Fibroblast of the conjunctiva (primary cell): ENCODE results near the gene SLC48A1.

ENCODE experiments used
- DNase-seq: peaks from one replicate; pipeline ENCODE4 v3.0.0-alpha.2; 2010; ENCODE audit warnings: low read depth

Gene SLC48A1

DNA sequence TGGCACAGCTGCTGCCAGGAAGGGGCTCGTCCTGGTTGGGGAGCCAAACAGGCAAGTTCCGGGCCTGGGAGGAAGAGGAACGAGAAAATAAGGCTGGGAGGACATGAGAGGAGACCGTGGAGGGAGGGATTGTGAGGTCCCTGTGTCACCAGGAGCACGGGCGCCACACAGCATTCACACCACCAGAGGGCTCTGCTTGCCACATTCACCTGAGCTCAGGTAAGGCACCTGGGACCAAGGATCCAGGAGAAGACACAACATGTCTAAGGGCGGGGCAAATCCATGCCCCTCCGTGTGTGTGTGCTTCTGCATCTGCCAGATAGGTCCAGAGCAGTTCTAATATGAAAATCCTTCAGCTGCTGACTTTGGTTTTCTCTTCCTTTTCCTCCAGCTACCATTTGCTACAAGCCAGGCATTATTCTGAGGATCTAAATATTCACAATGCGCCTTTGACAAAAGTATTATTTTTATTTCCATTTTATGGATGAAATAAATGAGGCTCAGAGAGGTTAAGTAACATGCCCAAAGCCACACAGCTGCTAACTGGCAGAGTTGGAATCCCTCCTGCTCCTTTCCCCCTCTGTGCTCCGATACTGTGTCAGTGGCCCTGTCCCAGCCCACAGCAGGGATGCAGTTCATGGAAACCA is 28.9 kb upstream of the SLC48A1 start:
- no peak for DNase-seq

GRCh38 chr12:47744778-47745436 is 28.1 kb upstream of the SLC48A1 start:
- no peak for DNase-seq

DNA sequence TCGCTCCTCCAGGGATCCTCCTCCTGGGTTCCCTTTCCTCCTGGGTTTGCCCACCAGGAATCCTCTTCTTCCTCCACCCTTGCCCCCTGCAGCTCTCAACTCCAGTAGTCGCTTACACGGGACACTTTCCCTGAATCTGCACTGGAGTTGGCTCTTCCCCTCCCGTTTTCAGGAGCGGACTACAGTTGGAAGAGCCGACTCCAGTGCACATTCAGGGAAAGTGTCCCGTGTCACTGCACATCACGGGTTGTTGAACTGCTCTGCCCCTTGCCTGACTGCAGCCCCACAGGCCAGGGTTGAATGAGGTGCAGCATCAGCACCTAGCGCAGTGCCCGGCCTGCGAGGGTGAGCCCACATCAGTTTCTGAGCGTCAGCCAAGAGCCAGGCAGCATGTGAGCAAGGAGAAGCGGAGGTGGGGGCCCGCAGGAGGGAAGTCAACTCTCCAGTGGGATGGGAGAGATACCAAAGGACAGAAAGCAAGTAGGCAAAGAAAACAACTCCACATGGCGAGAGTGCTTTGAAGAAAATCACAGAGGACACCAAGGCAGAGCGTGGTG is 27.5 kb upstream of the SLC48A1 start:
- no peak for DNase-seq

GRCh38 chr12:47746073-47746472 is 27.0 kb upstream of the SLC48A1 start:
- DNase-seq: no peak

DNA sequence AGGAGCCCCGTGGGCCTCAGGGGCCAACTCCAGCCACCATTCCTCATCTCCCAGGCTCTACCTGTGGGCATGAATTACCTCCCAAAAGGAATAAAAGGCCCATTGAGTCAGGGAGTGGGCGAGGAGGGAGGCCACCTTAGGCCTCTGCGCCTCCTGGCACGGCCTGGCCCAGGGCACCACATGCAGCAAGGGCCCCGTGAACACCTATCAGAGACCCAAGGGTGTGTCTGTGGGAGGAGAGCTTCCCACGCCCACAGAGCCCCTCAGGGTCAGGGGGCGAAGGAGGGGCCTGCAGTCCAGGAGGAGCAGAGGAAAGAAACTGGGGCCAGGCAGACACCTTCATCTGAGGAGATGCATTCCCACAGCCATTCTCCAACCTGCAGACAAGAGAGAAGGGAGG is 26.5 kb upstream of the SLC48A1 start:
- DNase-seq: no peak

DNA sequence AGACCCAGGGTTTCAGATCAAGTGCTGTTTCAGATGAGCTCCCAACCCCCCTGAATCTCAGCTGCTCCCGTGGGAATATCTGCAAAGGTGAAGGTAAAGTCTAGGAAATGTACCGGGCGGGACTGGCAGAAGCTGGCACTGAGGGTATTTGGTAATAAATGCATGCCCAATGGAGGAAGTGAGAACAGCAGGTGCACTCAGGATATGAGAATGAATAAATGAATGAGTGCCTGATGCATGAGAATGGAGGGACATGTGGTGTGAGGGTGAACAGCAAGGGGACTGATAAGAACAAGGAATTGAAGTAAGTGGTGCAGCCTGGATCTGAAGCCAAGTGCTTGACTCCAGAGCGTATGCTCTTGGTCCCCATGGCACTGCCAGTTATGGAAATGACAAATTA is 25.9 kb upstream of the SLC48A1 start:
- DNase-seq: no peak

DNA sequence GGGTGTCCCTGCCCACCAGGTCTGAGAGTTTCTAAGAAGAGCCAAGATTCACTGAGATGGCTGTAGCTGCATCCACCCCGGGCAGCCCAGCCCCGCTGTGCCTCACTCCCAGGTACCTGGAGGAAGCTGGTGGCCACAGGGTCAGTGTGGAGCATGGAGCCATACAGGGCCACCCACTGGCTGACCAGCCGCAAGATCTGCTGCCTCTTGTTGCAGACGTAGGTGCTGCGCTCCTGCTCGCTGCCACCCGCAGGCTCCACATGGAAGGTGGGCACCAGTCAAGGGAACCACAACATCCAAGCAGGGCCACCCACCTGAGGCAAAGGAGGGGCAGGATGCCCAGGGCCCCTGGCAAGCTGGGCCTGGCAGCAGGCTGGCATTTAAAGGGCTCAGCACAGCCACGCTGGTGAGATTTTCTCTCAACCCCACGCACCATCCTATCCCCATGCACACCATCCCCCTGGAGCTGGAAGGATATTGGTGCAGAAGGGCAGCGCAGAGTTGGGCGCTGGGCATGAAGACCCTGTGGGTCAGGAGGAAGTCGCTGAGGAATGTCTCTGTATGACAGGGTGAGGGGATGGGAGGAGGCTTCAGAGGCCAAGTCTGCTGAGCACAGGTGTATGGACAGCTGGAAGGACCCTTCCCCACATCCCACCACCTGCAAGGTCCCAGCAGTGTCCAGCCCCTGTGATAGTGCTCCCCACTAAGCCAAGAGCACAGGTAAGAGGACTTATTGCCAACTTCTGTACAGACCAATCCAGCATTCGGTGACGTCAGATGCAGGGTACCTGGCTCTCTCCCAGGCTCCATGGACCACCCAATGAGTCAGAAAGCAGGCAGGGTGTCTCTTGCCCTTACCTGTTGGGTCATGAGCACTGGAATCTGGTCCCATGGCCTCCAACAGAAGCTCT is 25.2 kb upstream of the SLC48A1 start:
- DNase-seq: no peak

- no peak for DNase-seq
Measured at GRCh38 chr12:47748507-47748828, 24.6 kb upstream of the SLC48A1 start.

DNA sequence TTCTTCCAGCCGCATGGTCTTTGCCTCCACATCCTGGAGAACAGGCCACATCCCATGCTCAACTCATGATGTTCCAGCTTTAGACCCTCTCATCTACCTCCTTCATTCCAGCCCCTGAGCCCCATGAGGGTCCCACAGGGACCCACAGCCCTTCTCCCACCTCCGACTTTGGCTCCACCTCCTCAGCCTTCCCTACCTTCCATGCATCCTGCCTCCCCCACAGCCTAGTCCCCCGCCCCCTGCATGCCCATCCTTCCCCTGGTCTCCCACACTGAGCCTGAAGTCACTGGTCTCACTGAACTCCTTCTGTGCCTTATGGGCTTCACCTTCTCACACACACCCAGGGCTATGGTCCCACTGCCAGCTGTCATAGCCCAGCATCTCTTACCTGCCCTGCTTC is 24.1 kb upstream of the SLC48A1 start:
- DNase-seq: no peak

- DNase-seq: no peak
Measured at GRCh38 chr12:47750229-47750798, 22.7 kb upstream of the SLC48A1 start.

DNA sequence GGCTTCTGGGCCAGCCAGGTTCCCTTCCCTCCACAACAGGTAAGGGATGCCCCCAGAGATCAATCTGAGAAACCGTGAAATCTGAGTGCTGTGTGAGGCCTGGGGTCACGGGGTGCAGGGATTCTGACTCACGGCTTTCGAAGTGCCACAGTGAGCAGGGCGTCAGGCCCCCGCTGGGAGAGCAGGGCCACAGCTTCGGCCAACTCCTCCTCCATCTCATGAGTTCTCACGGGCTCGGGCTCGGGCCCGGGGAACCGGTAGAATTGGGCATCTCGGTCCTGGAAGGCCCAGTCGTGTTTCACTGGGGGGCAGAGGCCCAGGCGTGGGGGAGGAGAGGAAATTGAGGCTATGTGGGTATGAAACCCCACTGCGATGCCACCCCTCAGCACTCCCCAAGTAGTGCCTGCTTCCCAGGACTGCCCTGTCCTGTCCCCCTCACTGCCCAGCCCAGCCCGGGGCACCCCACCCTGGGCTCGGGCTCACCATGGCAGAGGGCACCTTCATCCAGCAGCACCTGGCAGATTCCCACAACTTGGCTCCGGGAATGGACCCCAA is 22.0 kb upstream of the SLC48A1 start:
- DNase-seq: no peak

DNA sequence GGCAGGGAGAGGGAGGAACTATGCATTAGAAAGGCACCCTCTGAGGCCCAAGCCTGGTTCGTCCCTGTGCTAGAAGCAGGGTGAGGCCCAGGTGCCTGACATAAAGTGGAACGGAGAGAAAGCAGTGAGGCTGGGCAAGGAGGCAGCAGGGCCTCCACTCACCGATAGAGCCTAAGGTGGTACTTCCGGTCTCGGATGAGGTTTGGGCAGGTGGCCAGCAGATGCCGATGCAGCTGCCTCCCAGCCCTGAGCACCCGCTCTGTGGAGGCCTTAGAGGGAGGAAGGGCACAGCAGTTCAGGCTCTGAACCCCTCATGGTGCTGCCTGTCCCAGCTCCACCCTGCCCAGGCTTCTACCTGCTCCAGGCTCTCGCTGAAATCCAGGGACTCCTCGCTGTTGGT is 21.5 kb upstream of the SLC48A1 start:
- DNase-seq: no peak

DNA sequence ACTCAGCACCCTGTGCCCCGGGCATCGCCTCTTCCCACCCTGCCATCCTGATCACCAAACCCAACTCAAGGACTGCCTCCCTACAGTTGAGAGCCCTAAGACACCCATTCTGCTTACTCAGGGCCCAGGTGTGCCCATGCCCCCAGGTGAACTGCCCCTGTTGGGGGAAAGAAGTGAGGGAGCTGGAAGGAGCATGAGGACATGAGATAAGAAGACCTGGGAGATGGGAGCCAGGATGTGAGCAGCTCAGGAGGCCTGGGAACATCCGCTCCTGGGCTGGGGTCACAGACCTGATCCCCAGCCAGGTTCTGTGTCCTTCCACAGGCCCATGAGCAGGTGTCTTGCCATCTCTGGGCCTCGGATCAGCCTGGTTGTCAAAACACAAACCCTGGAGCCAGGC is 20.9 kb upstream of the SLC48A1 start:
- no peak for DNase-seq

- peak; percentile 43 for DNase-seq
Measured at GRCh38 chr12:47752552-47752951, 20.5 kb upstream of the SLC48A1 start.

- DNase-seq: no peak
Measured at GRCh38 chr12:47753021-47754001, 19.7 kb upstream of the SLC48A1 start.

DNA sequence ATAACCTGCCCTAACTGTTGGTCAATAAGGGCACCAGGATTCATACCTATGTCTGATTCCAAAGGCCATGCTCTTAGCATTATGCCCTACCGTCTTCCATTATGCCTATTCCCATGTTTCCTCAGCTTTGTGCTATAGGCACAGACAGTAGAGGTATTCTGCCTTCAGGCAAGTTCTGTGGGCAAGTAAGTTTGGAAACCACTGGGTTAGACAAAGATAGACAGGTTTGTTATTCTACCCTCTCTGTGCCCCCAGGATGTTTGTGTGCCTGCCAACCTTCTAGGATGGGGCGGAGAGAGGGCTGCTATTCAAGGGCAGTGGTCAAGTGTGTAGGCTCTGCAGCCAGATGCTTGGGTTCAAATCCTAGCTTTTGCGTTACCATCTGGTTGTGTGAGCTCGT is 18.9 kb upstream of the SLC48A1 start:
- DNase-seq: no peak

DNA sequence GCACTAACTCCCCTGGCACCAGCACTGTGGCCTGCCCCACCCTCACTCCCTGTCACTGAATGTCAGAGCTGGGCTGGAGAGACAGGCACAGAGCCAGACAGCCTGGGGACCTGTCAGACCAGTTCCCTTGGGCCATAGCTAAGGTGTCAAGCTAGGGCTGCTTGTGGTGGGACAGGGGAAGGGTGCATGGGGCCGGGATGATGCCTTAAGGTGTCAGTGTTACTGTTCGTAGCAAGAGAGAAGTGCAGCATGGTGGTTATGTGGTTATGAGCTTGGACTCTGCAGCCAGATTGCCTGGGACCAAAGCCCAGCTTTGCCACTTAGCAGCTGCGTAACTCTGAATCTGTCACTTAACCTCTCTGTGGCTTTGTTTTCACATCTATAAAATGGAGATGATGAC is 18.2 kb upstream of the SLC48A1 start:
- DNase-seq: no peak

DNA sequence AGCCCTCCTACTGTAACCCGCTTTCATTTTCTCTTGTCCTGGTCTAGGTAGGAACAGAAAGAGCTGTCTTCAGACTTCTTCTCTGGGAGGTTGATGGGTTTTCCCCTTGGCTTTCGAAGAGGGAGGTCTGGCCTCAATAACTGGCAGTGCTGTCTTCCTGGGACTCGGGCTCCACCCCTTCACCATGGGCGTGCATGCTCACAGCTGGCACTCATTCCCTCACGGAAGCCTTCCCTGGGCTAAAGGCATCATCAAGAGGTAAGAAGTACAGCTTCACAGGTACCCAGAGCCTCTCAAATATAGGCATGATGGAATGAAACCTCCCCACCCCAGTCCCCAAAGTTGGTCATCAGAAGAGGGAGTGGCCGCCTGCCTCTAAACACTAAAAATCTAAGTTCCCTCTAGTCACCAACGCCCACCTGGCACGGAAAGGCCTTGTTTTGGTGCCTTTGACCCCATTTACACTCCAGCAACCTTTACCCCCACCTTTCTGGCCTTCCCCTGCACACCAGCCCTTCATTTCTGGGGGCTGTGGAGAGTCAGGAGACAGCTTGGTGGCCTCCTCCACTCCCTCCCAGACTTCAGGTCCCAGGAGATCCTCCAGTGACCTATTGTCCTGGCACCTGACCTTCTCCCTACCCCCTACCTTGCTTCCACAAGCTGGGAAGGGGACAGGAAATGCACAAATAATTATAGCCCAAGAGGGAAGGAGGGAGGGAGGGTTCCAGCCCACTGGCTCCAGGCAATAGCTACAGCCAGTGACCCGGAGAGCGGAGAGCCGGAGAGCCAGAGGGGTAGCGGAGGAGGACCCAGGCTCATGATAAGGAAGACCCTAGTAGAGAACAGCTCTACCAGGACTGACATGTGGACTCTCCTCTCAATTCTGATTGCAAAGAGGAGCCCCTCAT is 17.1 kb upstream of the SLC48A1 start:
- no peak for DNase-seq

DNA sequence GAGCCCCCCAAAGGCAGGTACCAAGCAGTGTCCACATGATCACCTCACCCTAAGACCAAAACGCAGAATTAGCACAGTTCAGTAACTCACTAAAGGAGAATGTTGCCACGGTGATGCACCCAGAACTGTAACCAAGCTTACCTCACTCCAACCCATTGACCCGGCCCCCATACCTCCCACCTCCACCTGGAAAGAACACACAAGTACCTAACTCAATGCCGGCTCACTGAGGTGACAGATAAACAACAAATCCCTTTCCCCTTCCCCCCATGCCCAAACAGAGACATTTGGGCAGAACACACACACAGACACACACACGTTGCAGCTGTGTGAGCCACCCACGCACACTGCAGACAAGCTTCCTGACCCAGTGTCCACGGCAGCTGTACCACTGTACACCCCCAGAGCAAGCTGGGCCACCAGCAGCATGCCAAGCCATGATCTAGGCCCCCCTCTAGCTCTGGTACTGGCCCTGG is 15.6 kb upstream of the SLC48A1 start:
- no peak for DNase-seq
